ENCODE data around the gene FLRT1.

DNA sequence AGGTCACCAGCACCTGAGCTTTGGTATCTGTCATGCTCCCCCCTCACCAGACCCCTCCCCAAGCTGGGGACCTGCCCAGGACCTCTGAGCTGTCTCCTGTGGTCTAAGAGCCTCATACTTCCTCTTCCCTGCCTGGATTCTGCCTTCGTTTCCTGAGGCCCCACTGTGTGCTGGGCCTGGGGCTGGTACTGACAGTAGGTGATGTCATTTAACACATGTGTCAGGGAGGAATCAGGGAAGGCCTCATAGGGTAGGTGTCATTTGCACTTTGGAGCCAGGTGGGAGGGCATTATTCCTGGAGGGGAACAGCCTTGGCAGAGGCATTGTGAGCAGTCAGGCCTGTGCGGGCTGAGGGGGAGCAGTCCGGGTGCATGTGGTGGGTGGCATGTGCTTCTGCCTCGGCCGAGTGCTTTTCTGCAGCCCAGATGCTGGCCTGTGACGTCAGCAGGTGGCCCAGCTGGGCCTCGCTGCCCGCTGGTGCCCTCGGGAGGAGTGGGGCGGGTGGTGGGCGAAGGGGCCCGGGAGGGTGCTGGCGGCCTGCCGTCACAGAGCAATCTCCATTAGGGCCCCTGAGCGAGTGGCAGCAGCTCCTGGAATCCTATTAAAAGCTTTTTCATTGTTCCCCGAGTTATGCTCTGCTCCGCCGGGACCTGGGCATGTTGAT lies 9.1 kb downstream of the FLRT1 start:
- TF ChIP-seq, protein P1, sequence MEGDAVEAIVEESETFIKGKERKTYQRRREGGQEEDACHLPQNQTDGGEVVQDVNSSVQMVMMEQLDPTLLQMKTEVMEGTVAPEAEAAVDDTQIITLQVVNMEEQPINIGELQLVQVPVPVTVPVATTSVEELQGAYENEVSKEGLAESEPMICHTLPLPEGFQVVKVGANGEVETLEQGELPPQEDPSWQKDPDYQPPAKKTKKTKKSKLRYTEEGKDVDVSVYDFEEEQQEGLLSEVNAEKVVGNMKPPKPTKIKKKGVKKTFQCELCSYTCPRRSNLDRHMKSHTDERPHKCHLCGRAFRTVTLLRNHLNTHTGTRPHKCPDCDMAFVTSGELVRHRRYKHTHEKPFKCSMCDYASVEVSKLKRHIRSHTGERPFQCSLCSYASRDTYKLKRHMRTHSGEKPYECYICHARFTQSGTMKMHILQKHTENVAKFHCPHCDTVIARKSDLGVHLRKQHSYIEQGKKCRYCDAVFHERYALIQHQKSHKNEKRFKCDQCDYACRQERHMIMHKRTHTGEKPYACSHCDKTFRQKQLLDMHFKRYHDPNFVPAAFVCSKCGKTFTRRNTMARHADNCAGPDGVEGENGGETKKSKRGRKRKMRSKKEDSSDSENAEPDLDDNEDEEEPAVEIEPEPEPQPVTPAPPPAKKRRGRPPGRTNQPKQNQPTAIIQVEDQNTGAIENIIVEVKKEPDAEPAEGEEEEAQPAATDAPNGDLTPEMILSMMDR (IDR thresholded peaks at IDR 0.05; ENCODE audit: poor library complexity, severe bottlenecking), result no peak
- TF ChIP-seq EZH2 (IDR thresholded peaks at IDR 0.05; ENCODE audit: borderline replicate concordance, insufficient read depth, low read length, poor library complexity, severe bottlenecking), result no peak
- TF ChIP-seq EP300 (conservative IDR thresholded peaks at IDR 0.05; ENCODE audit: poor library complexity, severe bottlenecking), result no peak
- TF ChIP-seq POLR2AphosphoS5 (IDR thresholded peaks at IDR 0.05), result no peak
- no peak for TF ChIP-seq SMC3 (conservative IDR thresholded peaks at IDR 0.05; ENCODE audit: poor library complexity)
- TF ChIP-seq TAF1 (IDR thresholded peaks at IDR 0.05; ENCODE audit: low read depth), result no peak

Data from neural cell (in vitro differentiated cells).